ENCODE data around the gene RIPK1.

The RIPK1 gene

DNA sequence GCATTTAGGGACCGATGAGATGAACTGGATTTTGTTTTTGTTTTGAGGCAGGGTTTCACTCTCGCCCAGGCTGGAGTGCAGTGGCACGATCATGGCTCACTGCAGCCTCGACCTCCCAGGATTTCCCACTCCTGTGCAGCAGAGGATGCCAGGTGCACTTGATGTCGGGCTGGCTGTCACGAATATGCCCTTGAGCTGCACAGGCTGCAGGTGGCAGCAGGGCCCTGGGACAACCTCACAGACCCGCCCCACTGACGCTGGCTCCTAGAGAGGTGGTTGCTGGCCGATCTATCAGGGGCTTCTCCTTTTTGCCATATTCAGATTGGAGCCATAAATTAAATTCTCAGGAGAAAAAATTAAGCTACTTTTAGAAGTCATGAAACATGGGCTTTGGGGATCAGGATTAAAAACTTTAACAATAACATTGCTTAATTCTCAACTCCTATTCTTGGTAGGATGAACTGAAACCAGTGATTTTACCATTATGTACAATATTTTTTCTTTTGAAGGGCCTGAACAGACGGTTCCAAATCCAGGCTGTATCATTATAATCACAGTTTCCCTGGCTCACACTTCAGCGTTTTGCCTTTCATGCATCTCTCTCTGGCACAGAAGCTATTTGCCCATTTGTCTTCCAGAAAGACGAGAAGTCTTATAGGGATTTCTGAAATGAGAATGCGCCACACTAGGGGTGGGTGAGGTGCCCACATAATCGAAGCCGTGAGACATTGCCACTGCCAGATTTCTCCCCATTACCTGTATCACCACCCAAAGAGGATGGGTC lies 36.2 kb upstream of the RIPK1 start:
- Histone ChIP-seq H3K9me3 (ENCODE audit: insufficient read depth, low read length) (no peaks in the 10 kb centered on the region), H3K79me2 (ENCODE audit: low read length) (no peaks in the 10 kb centered on the region), H3K4me1 (ENCODE audit: low read length) (peaks cover 20% of the 10 kb centered on the region), H4K20me1 (ENCODE audit: insufficient read depth, low read length) (no peaks in the 10 kb centered on the region), H3K4me3 (ENCODE audit: low read length) (peak overlapping the region; percentile 54), H2AFZ (ENCODE audit: low read depth, low read length) (peak overlapping the region; percentile 33; the same call in 1 of the 2 replicates), H3K4me2 (ENCODE audit: low read length) (peak overlapping the region; percentile 62), H3K36me3 (replicated peaks; ENCODE audit: low read depth, low read length) (no peaks in the 10 kb centered on the region), H3K9ac (ENCODE audit: low read length) (no peak overlapping the region), H3K27ac (ENCODE audit: low read length) (no peak overlapping the region), H3K27me3 (ENCODE audit: low read depth, low read length) (no peaks in the 10 kb centered on the region)
- TF ChIP-seq EZH2phosphoT487 (IDR thresholded peaks at IDR 0.05; ENCODE audit: low read depth), result no peak
- TF ChIP-seq, protein P1, sequence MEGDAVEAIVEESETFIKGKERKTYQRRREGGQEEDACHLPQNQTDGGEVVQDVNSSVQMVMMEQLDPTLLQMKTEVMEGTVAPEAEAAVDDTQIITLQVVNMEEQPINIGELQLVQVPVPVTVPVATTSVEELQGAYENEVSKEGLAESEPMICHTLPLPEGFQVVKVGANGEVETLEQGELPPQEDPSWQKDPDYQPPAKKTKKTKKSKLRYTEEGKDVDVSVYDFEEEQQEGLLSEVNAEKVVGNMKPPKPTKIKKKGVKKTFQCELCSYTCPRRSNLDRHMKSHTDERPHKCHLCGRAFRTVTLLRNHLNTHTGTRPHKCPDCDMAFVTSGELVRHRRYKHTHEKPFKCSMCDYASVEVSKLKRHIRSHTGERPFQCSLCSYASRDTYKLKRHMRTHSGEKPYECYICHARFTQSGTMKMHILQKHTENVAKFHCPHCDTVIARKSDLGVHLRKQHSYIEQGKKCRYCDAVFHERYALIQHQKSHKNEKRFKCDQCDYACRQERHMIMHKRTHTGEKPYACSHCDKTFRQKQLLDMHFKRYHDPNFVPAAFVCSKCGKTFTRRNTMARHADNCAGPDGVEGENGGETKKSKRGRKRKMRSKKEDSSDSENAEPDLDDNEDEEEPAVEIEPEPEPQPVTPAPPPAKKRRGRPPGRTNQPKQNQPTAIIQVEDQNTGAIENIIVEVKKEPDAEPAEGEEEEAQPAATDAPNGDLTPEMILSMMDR (IDR thresholded peaks at IDR 0.05; ENCODE audit: low read depth, low read length), result peak; percentile 48

DNA sequence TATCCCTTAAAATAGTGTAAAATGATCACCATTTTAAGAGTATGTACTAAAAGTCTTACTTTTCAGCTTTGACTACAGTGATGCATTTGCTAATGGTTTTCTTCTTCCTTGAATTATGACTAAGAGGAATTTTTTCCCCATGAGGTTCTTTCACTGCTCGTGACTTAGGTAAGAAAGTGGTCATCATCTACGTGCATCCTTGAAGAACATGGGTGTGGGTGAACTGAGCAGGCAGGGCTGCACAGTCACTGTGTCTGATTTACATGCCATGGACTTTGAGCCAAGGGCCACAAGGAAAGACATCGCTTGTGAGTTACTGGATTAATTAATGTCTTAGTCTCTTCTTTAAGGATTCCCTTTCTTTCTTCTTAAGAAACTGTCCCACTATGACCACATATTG lies 35.3 kb upstream of the RIPK1 start:
- H2AFZ ChIP-seq (ENCODE audit: low read depth, low read length), result no peak overlapping the region
- no peaks in the 10 kb centered on the region for H3K27me3 ChIP-seq (ENCODE audit: low read depth, low read length)
- H3K27ac ChIP-seq (ENCODE audit: low read length), result no peak overlapping the region
- H4K20me1 ChIP-seq (ENCODE audit: insufficient read depth, low read length), result no peaks in the 10 kb centered on the region
- no peak overlapping the region for H3K4me3 ChIP-seq (ENCODE audit: low read length)
- no peaks in the 10 kb centered on the region for H3K36me3 ChIP-seq (replicated peaks; ENCODE audit: low read depth, low read length)
- H3K79me2 ChIP-seq (ENCODE audit: low read length), result no peaks in the 10 kb centered on the region
- H3K4me1 ChIP-seq (ENCODE audit: low read length), result peaks cover 11% of the 10 kb centered on the region
- no peak overlapping the region for H3K4me2 ChIP-seq (ENCODE audit: low read length)
- H3K9ac ChIP-seq (ENCODE audit: low read length), result no peak overlapping the region
- TF ChIP-seq EZH2phosphoT487 (IDR thresholded peaks at IDR 0.05; ENCODE audit: low read depth), result no peak
- TF ChIP-seq, protein P1 (IDR thresholded peaks at IDR 0.05; ENCODE audit: low read depth, low read length), result no peak
- H3K9me3 ChIP-seq (ENCODE audit: insufficient read depth, low read length), result no peaks in the 10 kb centered on the region

DNA sequence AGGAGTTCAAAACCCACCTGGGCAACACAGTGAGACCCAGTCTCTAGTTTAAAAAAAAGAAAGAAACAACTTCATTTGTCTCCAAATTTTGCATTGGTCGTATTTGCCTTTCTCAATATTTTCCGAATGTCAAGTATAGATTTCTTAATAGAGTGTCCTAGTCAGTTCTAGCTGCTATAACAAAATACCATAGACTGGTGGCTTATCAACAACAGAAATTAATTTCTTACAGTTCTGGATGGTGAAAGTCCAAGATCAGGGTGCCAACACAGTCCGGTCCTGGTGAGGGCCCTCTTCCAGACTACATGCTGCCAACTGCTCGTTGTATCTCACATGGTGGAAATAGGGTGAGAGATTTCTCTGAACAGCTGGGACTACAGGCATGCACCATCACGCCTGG lies 34.6 kb upstream of the RIPK1 start:
- Histone ChIP-seq H3K9me3 (ENCODE audit: insufficient read depth, low read length) (no peaks in the 10 kb centered on the region), H4K20me1 (ENCODE audit: insufficient read depth, low read length) (no peaks in the 10 kb centered on the region), H3K36me3 (replicated peaks; ENCODE audit: low read depth, low read length) (no peaks in the 10 kb centered on the region), H3K79me2 (ENCODE audit: low read length) (no peaks in the 10 kb centered on the region), H3K4me3 (ENCODE audit: low read length) (no peak overlapping the region), H2AFZ (ENCODE audit: low read depth, low read length) (no peak overlapping the region), H3K4me1 (ENCODE audit: low read length) (peaks cover 11% of the 10 kb centered on the region), H3K27me3 (ENCODE audit: low read depth, low read length) (no peaks in the 10 kb centered on the region), H3K27ac (ENCODE audit: low read length) (no peak overlapping the region), H3K4me2 (ENCODE audit: low read length) (no peak overlapping the region), H3K9ac (ENCODE audit: low read length) (no peak overlapping the region)
- TF ChIP-seq EZH2phosphoT487 (IDR thresholded peaks at IDR 0.05; ENCODE audit: low read depth), result no peak
- TF ChIP-seq, protein P1 (IDR thresholded peaks at IDR 0.05; ENCODE audit: low read depth, low read length), result no peak

DNA sequence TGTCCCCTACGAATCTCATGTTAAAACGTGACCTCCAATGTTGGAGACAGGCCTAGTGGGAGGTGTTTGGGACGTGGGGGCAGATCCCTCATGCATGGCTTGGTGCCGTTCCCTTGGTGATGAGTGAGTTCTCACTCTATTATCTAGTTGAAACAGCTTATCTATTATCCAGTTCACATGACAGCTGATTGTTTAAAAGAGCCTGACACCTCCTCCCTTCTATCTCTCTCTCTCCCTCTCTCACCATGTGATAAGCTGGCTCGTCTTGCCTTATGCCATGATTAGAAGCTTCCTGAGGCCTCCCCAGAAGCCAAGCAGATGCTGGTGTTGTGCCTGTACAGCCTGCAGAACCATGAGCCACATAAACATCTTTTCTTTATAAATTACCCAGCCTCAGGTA lies 32.9 kb upstream of the RIPK1 start:
- Histone ChIP-seq H4K20me1 (ENCODE audit: insufficient read depth, low read length) (no peaks in the 10 kb centered on the region), H2AFZ (ENCODE audit: low read depth, low read length) (no peak overlapping the region), H3K79me2 (ENCODE audit: low read length) (no peaks in the 10 kb centered on the region), H3K36me3 (replicated peaks; ENCODE audit: low read depth, low read length) (no peaks in the 10 kb centered on the region), H3K27me3 (ENCODE audit: low read depth, low read length) (no peaks in the 10 kb centered on the region), H3K9me3 (ENCODE audit: insufficient read depth, low read length) (no peaks in the 10 kb centered on the region), H3K27ac (ENCODE audit: low read length) (no peak overlapping the region), H3K4me3 (ENCODE audit: low read length) (no peak overlapping the region), H3K9ac (ENCODE audit: low read length) (no peak overlapping the region), H3K4me2 (ENCODE audit: low read length) (no peak overlapping the region), H3K4me1 (ENCODE audit: low read length) (peaks cover 11% of the 10 kb centered on the region)
- TF ChIP-seq EZH2phosphoT487 (IDR thresholded peaks at IDR 0.05; ENCODE audit: low read depth), result no peak
- TF ChIP-seq, protein P1 (IDR thresholded peaks at IDR 0.05; ENCODE audit: low read depth, low read length), result no peak

Measured in OCI-LY3 (cell line).